HUES48 (cell line): Measurements from ENCODE around the gene DCAF5.

ENCODE experiments used
- H3K27ac ChIP-seq: one replicate; pipeline ENCODE4 v1.7.0; 2013; ENCODE audit warnings: low read depth, low read length, inconsistent platforms
- H3K27me3 ChIP-seq: 2 replicates; pipeline ENCODE4 v1.6.1; 2013; ENCODE audit warnings: mild to moderate bottlenecking, low read length; ENCODE audit not compliant: control insufficient read depth, insufficient read depth
- H3K36me3 ChIP-seq: 2 replicates; pipeline ENCODE4 v1.6.1; 2013; ENCODE audit warnings: low read length; ENCODE audit not compliant: control insufficient read depth, insufficient read depth
- H3K4me1 ChIP-seq: 2 replicates; pipeline ENCODE4 v1.6.1; 2013; ENCODE audit warnings: mild to moderate bottlenecking, low read length; ENCODE audit not compliant: control insufficient read depth, insufficient read depth
- H3K4me3 ChIP-seq: 2 replicates; pipeline ENCODE4 v1.5.1; 2013; ENCODE audit warnings: mild to moderate bottlenecking, low read depth, low read length
- H3K9ac ChIP-seq: 2 replicates; pipeline ENCODE4 v1.6.1; 2013; ENCODE audit warnings: mild to moderate bottlenecking, low read depth, low read length, moderate library complexity
- H3K9me3 ChIP-seq: 2 replicates; pipeline ENCODE4 v1.6.1; 2013; ENCODE audit warnings: low read length; ENCODE audit not compliant: control insufficient read depth, insufficient read depth

The DCAF5 gene

DNA sequence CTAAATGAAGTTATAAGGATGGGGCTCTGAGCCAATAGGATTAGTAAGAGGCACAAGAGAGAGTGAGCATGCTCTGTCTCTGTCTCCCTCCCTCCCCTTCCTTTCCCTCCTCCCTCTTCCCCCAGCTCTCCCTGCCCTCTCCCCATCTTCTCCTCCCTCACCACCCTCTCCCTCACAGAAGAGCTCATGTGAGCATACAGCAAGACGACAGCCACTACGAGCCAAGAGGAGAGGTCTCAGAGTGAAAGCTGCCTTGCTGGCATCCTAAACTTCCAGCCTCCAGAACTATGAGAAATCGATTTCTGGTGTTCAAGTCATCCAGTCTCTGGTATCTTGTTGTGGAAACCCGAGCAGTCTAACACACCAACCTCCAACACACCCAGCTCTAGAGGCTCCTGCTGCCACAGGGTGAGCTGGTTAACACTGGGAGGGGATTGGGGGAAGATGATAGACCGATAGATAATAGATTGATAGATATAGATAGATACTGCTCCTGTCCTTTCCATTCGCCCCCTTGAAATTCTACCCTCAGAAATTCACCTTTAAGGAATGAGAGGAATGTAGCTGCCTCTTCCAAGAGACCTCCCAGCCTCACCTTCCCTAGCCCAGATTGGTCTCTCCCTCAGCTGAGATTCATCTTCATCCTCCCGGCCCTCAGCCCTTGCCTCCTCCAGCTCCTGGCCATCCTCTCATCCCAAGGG lies 148.0 kb downstream of the DCAF5 start:
- Histone ChIP-seq H3K4me1 (peaks cover 17% of the 10 kb centered on the region), H3K27me3 (no peaks in the 10 kb centered on the region), H3K36me3 (no peaks in the 10 kb centered on the region), H3K9me3 (no peaks in the 10 kb centered on the region), H3K27ac (no peak overlapping the region), H3K4me3 (no peak overlapping the region), H3K9ac (no peak overlapping the region)

- Histone ChIP-seq H3K4me1 (peaks cover 17% of the 10 kb centered on the region), H3K9me3 (no peaks in the 10 kb centered on the region), H3K27ac (no peak overlapping the region), H3K9ac (no peak overlapping the region), H3K27me3 (no peaks in the 10 kb centered on the region), H3K36me3 (no peaks in the 10 kb centered on the region), H3K4me3 (no peak overlapping the region)
These were observed 149.3 kb downstream of the DCAF5 start for GRCh38 chr14:69003626-69004025.

GRCh38 chr14:69002069-69002468 lies 150.8 kb downstream of the DCAF5 start:
- H3K36me3 ChIP-seq: no peaks in the 10 kb centered on the region
- H3K9ac ChIP-seq: no peak overlapping the region
- H3K9me3 ChIP-seq: no peaks in the 10 kb centered on the region
- H3K27me3 ChIP-seq: no peaks in the 10 kb centered on the region
- no peak overlapping the region for H3K27ac ChIP-seq
- H3K4me1 ChIP-seq: peaks cover 29% of the 10 kb centered on the region
- no peak overlapping the region for H3K4me3 ChIP-seq

DNA sequence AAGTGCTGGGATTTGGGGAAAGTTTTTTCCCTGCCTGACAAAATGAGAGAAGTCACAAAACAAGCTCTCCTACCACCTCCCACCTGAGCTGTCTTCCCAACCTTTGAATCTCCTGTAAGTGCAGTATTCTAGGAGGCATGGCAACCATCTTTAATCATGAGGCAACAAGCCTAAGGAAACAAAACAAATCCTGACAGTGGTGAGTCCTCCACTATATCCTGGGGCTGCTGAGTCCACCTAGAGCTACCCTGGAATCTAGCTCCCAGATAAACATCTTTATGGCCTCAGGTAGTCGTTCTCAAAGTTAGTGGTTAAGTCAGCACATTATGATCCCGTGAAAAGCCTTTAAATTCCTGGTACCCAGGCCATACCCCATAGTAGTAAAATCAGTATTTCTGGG lies 151.5 kb downstream of the DCAF5 start:
- Histone ChIP-seq H3K4me3 (no peak overlapping the region), H3K27ac (no peak overlapping the region), H3K9me3 (no peaks in the 10 kb centered on the region), H3K27me3 (no peaks in the 10 kb centered on the region), H3K4me1 (peaks cover 29% of the 10 kb centered on the region), H3K36me3 (no peaks in the 10 kb centered on the region), H3K9ac (no peak overlapping the region)
